Inferior parietal cortex (tissue), 1 donor: Measurements from ENCODE around the gene PCYT1B.
"Not testable (repeated sequence)": the region's sequence is repeated elsewhere in the genome, so short reads cannot be mapped to it uniquely, and the experiment has no call there.

ENCODE experiments used
- DNase-seq: peaks from one replicate; pipeline ENCODE4 v3.0.0-alpha.2; 2016; ENCODE audit errors: extremely low spot score

The PCYT1B gene

GRCh38 chrX:24647257-24648058, at the start of gene PCYT1B:
TSS of gene PCYT1B (minus strand) at chrX:24647347. CDS start at chrX:24647105, 242 bp downstream.
- DNase-seq: peak; percentile 54

- DNase-seq: no peak
Observed at GRCh38 chrX:24696294-24696693, 49.1 kb upstream of the PCYT1B start.

- DNase-seq: no peak
Observed at GRCh38 chrX:24694825-24695224, 47.7 kb upstream of the PCYT1B start.

GRCh38 chrX:24693453-24694202, 46.5 kb upstream of the PCYT1B start, which contains the start of gene POLA1:
TSS of gene POLA1 (plus strand) at chrX:24693918. CDS start at chrX:24693962, 44 bp downstream.
- peak; percentile 91 for DNase-seq

GRCh38 chrX:24692305-24692704, 45.2 kb upstream of the PCYT1B start:
- no peak for DNase-seq

- no peak for DNase-seq
Observed at GRCh38 chrX:24684048-24684447, 36.9 kb upstream of the PCYT1B start.

- no peak for DNase-seq
Observed at GRCh38 chrX:24682739-24683432, 35.7 kb upstream of the PCYT1B start.

- DNase-seq: no peak
Observed at GRCh38 chrX:24676403-24677024, 29.4 kb upstream of the PCYT1B start.

GRCh38 chrX:24673424-24673823, 26.3 kb upstream of the PCYT1B start:
- no peak for DNase-seq

GRCh38 chrX:24672701-24673190, 25.6 kb upstream of the PCYT1B start:
- peak; percentile 49 for DNase-seq

GRCh38 chrX:24668111-24668510, 21.0 kb upstream of the PCYT1B start:
- DNase-seq: no peak

- no peak for DNase-seq
Observed at GRCh38 chrX:24662352-24662751, 15.2 kb upstream of the PCYT1B start.

- no peak for DNase-seq
Observed at GRCh38 chrX:24661292-24661691, 14.1 kb upstream of the PCYT1B start.

- no peak for DNase-seq
Observed at GRCh38 chrX:24659646-24660045, 12.5 kb upstream of the PCYT1B start.

GRCh38 chrX:24659106-24659505, 12.0 kb upstream of the PCYT1B start:
- no peak for DNase-seq

GRCh38 chrX:24658421-24658820, 11.3 kb upstream of the PCYT1B start:
- DNase-seq: no peak

- DNase-seq: no peak
Observed at GRCh38 chrX:24657671-24658386, 10.7 kb upstream of the PCYT1B start.

- not testable (repeated sequence) for DNase-seq
Observed at GRCh38 chrX:24655679-24656078, 8.5 kb upstream of the PCYT1B start.

- DNase-seq: no peak
Observed at GRCh38 chrX:24651783-24652182, 4.6 kb upstream of the PCYT1B start.

GRCh38 chrX:24648495-24648894, 1.3 kb upstream of the PCYT1B start:
- DNase-seq: no peak

- DNase-seq: peak; percentile 27
Observed at GRCh38 chrX:24646745-24647182, 383 bp downstream of the PCYT1B start.
